Fibroblast of mammary gland (primary cell): Measurements from ENCODE around the gene WWC1.

Source experiments
- DNase-seq: peaks from one replicate; pipeline ENCODE4 v3.0.0-alpha.2; 2010; ENCODE audit warnings: low read depth
- H3K4me3 ChIP-seq: 2 replicates; pipeline ENCODE4 v1.5.1; 2011; ENCODE audit warnings: low read depth, mild to moderate bottlenecking, low read length, moderate library complexity; ENCODE audit not compliant: control insufficient read depth
- TF ChIP-seq, protein P1 (sequence below): conservative IDR thresholded peaks from 2 replicates; pipeline ENCODE4 v1.5.1; 2011; ENCODE audit warnings: low read depth, low read length, inconsistent platforms; ENCODE audit not compliant: control insufficient read depth, insufficient read depth

The WWC1 gene

DNA sequence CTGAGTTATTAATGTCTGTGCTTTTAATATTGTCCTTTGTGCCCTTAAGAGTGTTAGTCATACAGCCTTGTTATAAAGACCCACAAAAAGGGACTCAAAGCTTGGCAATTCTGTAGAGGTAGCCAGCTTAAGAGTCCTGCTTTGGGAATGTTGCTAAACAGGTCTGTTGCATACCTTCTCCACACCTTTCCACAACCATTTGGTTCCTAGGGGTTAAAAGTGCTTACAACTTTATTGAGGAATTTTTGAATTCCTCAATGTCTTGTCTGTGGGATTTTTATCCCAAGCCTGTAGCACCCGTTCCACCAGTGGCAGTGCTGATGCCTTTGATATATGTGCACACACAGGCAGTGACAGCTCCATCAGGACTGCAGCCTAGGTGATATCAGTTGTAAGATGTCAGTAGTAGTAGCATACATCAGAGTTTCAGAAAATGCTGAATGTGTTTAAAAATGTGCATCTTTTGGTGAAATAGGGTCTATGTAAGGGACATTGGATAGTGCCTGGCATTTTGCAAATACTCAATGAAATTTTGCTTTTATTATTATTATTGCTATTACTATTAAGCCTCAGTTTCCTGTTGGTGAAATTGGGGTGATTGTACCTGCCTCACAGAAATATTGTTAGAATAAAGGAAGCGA, 68.5 kb downstream of the WWC1 start:
- DNase-seq: no peak
- TF ChIP-seq, protein P1, sequence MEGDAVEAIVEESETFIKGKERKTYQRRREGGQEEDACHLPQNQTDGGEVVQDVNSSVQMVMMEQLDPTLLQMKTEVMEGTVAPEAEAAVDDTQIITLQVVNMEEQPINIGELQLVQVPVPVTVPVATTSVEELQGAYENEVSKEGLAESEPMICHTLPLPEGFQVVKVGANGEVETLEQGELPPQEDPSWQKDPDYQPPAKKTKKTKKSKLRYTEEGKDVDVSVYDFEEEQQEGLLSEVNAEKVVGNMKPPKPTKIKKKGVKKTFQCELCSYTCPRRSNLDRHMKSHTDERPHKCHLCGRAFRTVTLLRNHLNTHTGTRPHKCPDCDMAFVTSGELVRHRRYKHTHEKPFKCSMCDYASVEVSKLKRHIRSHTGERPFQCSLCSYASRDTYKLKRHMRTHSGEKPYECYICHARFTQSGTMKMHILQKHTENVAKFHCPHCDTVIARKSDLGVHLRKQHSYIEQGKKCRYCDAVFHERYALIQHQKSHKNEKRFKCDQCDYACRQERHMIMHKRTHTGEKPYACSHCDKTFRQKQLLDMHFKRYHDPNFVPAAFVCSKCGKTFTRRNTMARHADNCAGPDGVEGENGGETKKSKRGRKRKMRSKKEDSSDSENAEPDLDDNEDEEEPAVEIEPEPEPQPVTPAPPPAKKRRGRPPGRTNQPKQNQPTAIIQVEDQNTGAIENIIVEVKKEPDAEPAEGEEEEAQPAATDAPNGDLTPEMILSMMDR: no peak
- H3K4me3 ChIP-seq: no peak overlapping the region

DNA sequence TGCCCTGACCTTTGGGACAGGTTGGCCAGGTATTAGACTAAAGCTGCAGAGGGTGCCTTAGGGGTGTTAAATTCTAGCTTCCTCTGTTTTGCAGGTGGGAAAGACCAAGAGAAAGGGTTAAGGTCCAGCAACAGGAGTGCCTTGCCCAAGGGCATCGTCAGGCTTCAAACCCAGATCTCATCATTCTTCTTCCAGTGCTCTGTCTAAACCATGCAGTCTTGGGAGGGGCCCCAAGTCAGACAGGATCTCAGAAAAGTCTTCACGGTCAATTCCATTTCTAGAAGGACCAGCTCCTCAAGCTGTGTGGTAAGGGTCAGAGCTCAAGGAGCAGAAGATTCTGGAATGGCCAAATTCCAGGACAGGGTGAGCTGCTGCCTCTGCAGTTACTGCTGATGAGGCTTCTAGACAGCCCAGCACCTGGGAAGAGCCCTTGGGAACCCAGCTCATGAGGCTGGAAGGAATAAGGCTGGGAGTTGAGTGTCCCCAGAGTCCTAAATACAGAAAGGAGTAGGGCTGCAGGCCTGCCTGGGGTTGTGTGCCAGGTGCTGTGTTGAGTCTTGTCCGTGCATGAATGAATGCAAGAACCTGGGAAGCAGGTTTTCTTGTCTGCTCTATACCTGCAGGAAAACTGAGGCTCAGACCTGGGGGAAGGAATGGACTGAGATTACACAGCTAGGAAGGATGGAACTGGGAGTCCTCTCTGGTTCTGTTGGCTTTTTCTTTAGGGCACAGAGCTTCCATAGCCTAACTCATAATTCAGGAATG, 69.3 kb downstream of the WWC1 start:
- H3K4me3 ChIP-seq: no peak overlapping the region
- no peak for DNase-seq
- TF ChIP-seq, protein P1: no peak

DNA sequence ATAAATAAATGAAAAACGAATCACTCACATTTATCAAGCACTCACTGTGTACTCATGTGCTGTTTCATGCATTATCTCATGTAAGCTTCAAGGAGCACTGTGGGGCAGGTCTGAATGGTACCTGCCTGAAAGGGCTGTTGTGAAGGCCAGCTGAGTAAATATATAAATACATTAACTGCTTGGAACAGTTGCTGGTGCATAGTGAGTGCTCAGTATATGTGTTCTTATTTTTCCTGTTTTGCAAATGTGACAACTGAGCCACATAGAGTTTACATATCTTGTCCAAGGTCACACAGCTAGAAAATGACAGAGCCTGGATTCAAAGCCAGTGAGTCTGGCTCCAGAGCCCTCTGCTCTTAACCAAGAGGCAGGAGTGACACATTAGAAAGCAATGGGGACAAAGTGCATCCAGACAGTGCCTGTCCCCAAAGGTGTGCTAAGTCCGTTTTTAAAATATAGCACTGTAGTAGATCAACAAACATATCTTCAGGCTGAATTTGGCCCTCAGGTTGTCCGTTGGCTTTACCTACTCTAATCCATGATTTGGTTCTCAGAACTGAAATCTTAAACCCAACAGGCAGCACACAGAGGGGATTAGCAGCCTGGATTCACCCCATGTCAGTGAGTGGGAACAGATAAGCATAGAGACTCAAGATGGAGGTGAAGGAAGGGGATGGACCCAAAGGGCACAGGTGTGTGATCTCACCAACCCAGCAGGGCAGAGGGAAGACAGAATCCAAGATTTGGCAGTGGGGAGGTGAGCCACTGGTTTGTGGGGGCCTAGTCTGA, 70.8 kb downstream of the WWC1 start:
- TF ChIP-seq, protein P1: no peak
- H3K4me3 ChIP-seq: no peak overlapping the region
- DNase-seq: no peak

DNA sequence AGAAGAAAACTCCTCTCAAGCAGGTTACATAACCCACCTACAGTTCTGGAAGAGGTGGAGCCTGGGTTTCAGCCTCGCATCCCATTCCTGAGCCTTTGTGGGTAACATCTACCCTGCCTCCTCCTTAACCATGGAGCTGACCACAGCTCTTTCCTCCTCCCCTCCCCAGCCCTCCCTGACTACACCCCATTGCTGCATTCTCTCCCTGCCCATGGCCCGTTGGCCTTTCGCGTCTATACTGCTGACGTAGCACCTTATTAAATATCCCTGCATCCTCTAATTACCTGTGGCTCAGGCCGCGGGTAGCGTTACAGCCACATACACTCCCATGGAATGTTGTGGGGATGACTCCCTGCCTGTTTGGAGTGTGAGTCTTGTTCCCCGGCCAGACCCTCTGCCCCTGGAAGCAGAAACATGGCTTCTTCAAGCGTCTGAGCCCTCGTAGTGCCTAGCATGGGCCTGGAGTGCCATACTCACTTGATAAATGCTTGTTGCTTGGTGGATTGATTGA, 72.8 kb downstream of the WWC1 start:
- H3K4me3 ChIP-seq: no peak overlapping the region
- TF ChIP-seq, protein P1: no peak
- peak; percentile 56 for DNase-seq

DNA sequence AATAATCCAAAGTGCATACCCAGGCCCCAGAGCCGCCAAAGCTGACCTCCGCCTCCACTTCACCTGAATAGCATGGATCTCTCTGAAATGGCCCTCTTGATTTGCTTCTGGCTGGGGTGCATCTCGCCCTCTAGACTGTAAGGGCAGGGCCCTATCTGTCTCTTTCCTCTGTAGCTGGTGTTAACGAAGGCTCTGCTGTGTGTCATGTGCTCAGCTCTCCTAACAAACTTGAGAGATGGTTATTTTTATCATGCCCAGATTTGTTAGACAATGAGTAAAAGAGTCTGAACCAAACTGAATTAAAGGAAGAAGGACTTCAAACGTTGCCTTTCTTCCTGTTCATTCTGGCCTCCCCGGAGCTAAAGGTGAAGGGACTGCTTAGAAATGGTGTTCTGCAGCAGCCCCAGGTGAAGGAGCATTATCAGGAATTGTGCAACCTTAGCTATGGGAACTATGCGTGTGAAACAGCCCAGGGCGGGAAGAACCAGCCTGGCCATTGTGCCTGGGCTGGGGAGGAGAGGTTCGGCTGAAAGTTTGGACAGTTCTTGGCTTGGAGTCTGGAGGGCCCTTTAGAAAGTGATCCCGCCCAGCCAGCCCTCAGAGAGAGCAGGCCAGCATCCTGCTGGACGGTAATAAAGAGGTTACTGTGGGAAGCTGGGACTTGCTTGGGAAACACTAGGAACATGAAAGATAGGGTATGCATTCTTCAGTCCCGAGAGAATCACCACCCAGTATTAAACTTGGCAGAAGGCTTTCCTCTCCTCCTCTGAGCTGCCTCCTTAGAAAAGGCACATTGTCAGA, 73.5 kb downstream of the WWC1 start:
- no peak overlapping the region for H3K4me3 ChIP-seq
- TF ChIP-seq, protein P1: no peak
- peak; percentile 45 for DNase-seq

DNA sequence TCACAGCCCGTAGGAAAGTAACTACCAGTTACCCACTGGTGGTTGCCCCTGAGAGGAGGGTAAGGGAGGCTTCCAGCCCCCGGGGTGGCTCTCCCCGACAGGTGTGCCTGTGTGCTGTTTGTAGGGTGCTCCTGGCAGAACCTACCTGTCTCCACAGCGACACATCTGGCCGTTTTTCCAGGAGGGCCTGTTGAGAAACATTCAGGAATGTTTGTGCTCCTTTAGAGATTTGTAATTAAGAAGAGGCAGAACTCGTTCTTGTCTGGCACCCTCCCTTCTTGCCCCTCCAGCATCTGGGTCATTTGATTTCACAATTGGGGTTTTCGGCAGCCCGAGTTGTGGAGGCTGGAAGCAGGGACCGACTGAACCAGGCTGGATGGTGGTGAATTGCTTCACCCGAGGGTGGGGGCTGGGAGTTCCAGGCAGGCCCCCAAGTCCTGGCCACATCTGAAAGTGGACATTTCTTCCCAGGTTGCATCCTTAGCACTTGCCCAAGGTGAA, 74.2 kb downstream of the WWC1 start:
- peak; percentile 77 for DNase-seq
- H3K4me3 ChIP-seq: no peak overlapping the region
- TF ChIP-seq, protein P1: peak; percentile 7
